ENCODE results near the gene HES3.

HES3 gene

DNA sequence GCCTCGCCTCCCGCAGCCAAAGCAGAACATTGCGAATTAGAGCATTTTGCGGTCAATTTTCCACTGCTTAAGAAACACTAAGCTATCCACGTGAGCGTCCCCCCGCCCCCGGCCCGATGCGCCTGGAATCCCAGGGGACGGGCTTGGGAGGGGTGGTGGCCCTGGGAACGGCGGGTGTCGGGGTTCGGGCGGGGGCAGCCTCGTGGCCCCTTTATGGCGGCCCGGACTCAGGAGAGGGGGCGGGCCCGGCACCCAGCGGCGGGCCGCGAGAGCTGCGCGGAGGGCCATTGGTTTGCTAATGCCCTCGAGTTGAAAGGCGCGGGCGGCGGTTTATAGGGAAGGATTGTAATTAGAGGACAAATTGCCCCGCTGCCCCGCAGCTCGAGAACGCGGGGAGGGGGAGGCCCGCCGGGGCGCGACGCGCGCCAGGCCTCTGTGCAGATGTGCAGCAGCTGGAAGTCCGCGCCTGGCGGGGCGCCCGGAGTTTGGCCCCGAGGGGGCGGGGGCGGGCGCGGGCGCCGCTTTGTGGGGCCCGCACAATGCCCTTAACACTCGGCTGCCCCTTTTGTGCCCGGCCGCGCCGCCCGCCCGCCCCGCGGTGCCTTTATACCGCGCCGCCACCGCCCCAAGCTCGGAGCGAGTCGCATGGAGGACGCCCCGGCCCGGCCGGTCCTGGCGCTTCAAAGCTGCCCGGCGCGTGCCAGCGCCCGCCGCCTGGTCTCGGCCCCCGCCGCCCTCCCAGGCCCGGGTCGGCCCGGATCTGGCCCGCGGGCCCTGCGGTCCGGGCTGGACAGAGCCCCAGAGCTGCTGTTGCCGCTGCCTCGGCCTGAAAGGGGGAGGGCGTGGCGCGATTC lies 1.9 kb upstream of the HES3 start:
- DNase-seq (ENCODE audit: low read depth): no peak
- TF ChIP-seq, protein P1, sequence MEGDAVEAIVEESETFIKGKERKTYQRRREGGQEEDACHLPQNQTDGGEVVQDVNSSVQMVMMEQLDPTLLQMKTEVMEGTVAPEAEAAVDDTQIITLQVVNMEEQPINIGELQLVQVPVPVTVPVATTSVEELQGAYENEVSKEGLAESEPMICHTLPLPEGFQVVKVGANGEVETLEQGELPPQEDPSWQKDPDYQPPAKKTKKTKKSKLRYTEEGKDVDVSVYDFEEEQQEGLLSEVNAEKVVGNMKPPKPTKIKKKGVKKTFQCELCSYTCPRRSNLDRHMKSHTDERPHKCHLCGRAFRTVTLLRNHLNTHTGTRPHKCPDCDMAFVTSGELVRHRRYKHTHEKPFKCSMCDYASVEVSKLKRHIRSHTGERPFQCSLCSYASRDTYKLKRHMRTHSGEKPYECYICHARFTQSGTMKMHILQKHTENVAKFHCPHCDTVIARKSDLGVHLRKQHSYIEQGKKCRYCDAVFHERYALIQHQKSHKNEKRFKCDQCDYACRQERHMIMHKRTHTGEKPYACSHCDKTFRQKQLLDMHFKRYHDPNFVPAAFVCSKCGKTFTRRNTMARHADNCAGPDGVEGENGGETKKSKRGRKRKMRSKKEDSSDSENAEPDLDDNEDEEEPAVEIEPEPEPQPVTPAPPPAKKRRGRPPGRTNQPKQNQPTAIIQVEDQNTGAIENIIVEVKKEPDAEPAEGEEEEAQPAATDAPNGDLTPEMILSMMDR (IDR thresholded peaks at IDR 0.05; ENCODE audit: insufficient read depth, low read depth, low read length, missing control alignments): no peak
- H3K4me3 ChIP-seq (ENCODE audit: low read depth, low read length): no peak overlapping the region

DNA sequence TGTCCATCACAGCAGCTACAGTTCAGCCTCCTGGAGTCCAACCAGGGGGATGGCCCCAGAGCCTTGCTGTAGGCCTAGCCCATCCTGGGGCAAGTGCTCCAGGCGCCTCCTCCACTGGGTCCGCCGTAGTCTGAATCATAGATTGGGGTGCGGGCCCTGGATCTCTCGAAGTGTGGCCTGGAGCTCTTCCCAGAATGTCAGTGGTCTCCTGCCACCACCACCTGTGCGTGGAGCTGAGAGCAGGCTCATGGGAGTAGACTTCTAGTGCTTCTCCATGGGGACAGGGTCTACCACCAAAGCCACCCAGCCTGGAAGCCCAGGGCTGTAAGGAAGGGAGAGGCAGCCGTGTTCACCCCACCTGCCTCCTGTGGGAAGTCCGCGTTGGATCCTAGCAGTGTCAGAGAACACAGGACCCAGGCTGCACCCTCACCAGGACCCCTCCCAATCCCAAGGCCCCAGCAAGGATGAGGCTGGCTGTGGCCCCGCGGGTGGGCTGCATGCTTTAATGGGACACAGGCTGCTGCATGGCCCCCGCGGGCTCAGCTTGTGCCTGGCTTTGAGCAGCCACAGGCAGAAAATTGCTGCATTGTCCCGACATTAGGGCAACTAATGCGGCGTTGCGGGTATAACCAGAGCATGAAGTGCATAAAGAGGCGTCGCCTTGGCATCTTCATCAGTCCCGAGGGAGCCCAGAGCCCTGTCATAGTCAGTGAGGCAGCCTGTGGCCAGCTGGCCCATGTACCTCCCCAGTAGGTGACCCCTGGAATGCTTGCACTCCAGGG lies 735 bp upstream of the HES3 start:
- TF ChIP-seq, protein P1 (IDR thresholded peaks at IDR 0.05; ENCODE audit: insufficient read depth, low read depth, low read length, missing control alignments): no peak
- H3K4me3 ChIP-seq (ENCODE audit: low read depth, low read length): no peak overlapping the region
- DNase-seq (ENCODE audit: low read depth): no peak

DNA sequence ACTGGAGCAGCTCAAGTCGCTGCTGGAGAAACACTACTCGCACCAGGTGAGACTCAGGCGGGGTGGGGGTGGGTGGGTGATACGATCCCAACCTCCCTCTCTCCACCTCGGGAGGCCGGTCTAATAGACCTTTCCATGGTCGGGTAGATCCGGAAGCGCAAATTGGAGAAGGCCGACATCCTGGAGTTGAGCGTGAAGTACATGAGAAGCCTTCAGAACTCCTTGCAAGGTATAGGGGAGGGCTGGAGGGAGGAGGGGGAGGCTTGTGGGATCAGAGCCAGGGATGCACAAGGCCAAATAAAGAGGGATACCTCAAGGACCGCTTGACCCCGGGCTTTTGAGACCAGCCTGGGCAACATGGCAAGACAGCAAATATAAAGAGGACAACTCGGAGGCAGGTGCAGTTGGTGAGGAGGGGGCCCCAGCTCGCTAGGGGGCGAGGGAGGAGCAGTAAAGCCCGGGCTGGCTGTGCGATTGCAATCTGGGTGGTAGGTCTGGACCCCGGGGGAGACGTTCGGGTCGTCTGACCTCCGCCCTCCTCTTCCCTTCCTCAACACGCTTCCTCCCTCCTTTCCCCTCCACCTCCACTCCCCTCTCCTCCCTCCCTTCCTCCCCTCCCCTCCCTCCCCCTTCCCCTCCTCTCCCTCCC lies 546 bp downstream of the HES3 start:
- H3K4me3 ChIP-seq (ENCODE audit: low read depth, low read length): no peak overlapping the region
- TF ChIP-seq, protein P1 (IDR thresholded peaks at IDR 0.05; ENCODE audit: insufficient read depth, low read depth, low read length, missing control alignments): no peak
- DNase-seq (ENCODE audit: low read depth): no peak

DNA sequence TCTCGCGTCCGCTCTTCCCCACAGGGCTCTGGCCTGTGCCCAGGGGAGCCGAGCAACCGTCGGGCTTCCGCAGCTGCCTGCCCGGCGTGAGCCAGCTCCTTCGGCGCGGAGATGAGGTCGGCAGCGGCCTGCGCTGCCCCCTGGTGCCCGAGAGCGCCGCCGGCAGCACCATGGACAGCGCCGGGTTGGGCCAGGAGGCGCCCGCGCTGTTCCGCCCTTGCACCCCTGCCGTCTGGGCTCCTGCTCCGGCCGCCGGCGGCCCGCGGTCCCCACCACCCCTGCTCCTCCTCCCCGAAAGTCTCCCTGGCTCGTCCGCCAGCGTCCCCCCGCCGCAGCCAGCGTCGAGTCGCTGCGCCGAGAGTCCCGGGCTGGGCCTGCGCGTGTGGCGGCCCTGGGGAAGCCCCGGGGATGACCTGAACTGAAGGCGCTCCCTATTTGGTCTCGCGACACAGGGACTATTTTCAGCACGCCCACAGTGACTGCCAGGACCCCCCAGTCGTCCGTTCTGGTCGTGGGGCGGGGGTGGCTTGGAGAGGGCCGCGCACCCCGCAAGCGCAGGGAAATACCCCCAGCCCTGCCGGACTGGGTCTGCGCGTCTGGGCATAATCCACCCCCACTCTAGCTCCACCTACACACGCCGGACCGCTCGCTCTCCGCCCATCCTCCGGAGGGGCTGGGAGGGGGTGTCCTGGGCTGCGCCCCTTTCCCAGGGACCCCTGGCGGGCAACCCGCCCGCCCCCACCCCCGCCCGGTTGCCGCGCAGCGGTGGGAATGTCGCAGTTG lies 1.3 kb downstream of the HES3 start:
- DNase-seq (ENCODE audit: low read depth): peak; percentile 87
- peak overlapping the region; percentile 37 for H3K4me3 ChIP-seq (ENCODE audit: low read depth, low read length)
- TF ChIP-seq, protein P1 (IDR thresholded peaks at IDR 0.05; ENCODE audit: insufficient read depth, low read depth, low read length, missing control alignments): peak; percentile 92

DNA sequence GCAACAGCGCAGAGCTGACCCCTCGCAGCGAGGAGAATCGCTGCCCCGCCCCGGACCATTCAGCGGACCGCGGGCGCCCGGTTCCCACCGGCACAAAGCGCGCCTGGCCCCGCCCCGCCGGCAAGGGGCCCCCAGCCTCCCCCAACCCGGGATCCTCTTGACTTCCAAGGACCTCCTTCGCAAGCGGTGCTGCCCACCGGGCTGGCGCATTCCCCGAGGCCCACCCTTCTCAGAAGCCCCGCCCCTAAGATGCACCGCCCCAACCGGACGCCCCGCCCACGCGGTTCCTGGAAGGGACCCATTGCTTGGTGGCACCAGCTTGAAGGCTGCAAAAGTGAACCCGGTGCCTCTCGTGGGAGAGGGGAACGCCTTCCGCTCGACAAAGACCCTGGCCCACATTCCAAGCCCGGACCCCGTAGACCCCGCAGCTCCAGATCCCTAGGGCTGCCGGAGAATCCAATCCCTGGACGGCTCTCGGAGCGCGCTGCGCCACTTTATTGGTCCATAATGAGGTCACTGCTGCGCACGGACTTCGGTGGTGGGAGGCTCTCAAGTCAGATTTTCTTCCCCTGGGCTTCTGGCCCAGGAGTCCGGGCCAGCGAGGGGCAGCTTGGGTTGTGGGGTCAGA lies 2.0 kb downstream of the HES3 start:
- peak; percentile 63 for DNase-seq (ENCODE audit: low read depth)
- peak overlapping the region; percentile 37 for H3K4me3 ChIP-seq (ENCODE audit: low read depth, low read length)
- TF ChIP-seq, protein P1 (IDR thresholded peaks at IDR 0.05; ENCODE audit: insufficient read depth, low read depth, low read length, missing control alignments): no peak

Measured in GM12865 (cell line).